GM23338 (cell line): ENCODE results near the gene NFIA. TPM values are rescaled to one million over a fixed set of nuclear protein-coding genes. Genes with fewer than 3 reads are reported as not detected.

Source experiments
- ATAC-seq: fragments of 200-7000 bp; cut with Tn5 transposase; 3 replicates; pipeline ENCODE4 v1.9.1; 2020
- DNase-seq: peaks from one replicate; pipeline ENCODE4 v3.0.0-alpha.2; 2015; ENCODE audit warnings: low spot score
- H2AFZ ChIP-seq: fragments of 200-600 bp; sonication (generic); 2 replicates; pipeline ENCODE4 v1.8.0; 2016; ENCODE audit warnings: antibody characterized with exemption, mild to moderate bottlenecking, moderate library complexity
- H3F3A ChIP-seq: fragments of 200-600 bp; sonication (generic); replicated peaks from 2 replicates; pipeline ENCODE4 v1.8.0; 2017; ENCODE audit warnings: antibody characterized with exemption, mixed run types, low read depth
- H3K27ac ChIP-seq: fragments of 200-600 bp; sonication (generic); 2 replicates; pipeline ENCODE4 v1.6.1; 2016; ENCODE audit warnings: low read depth
- H3K27me3 ChIP-seq: fragments of 200-600 bp; sonication (generic); 2 replicates; pipeline ENCODE4 v1.8.0; 2016; ENCODE audit warnings: mild to moderate bottlenecking, mixed run types, moderate library complexity; ENCODE audit not compliant: insufficient read depth
- H3K36me3 ChIP-seq: fragments of 200-600 bp; sonication (generic); 2 replicates; pipeline ENCODE4 v1.8.0; 2016; ENCODE audit warnings: mild to moderate bottlenecking; ENCODE audit not compliant: insufficient read depth
- H3K4me1 ChIP-seq: fragments of 200-600 bp; sonication (generic); 2 replicates; pipeline ENCODE4 v1.8.0; 2016; ENCODE audit warnings: mild to moderate bottlenecking, moderate library complexity; ENCODE audit not compliant: insufficient read depth
- H3K4me2 ChIP-seq: fragments of 200-600 bp; sonication (generic); 2 replicates; pipeline ENCODE4 v1.7.1; 2017; ENCODE audit warnings: mixed run types
- H3K4me3 ChIP-seq: fragments of 200-600 bp; sonication (generic); 2 replicates; pipeline ENCODE4 v1.6.1; 2016; ENCODE audit warnings: mixed run types
- H3K79me2 ChIP-seq: fragments of 200-600 bp; sonication (generic); replicated peaks from 2 replicates; pipeline ENCODE4 v1.8.0; 2017; ENCODE audit warnings: mild to moderate bottlenecking; ENCODE audit not compliant: insufficient read depth
- H3K9me2 ChIP-seq: fragments of 200-600 bp; sonication (generic); 2 replicates; pipeline ENCODE4 v1.8.0; 2017; ENCODE audit not compliant: insufficient read depth
- H4K20me1 ChIP-seq: fragments of 200-600 bp; sonication (generic); replicated peaks from 2 replicates; pipeline ENCODE4 v1.8.0; 2017; ENCODE audit warnings: mild to moderate bottlenecking; ENCODE audit not compliant: insufficient read depth
- H3K27ac Mint-ChIP-seq: 2 replicates; pipeline ENCODE4 v1.8.0; 2020; ENCODE audit warnings: inconsistent platforms, mild to moderate bottlenecking, moderate library complexity, mixed read lengths
- H3K27me3 Mint-ChIP-seq: 3 replicates; pipeline ENCODE4 v1.8.0; 2022; ENCODE audit warnings: low read depth, mild to moderate bottlenecking, moderate library complexity, mixed read lengths, inconsistent platforms; ENCODE audit not compliant: insufficient read depth, poor library complexity
- H3K36me3 Mint-ChIP-seq: 3 replicates; pipeline ENCODE4 v1.8.0; 2021; ENCODE audit warnings: low read depth, mild to moderate bottlenecking, inconsistent platforms, moderate library complexity, mixed read lengths
- H3K4me1 Mint-ChIP-seq: 3 replicates; pipeline ENCODE4 v1.8.0; 2020; ENCODE audit warnings: mild to moderate bottlenecking, inconsistent platforms, mixed read lengths
- H3K4me3 Mint-ChIP-seq: 3 replicates; pipeline ENCODE4 v1.8.0; 2021; ENCODE audit warnings: moderate library complexity, mild to moderate bottlenecking, inconsistent platforms, mixed read lengths
- H3K9me3 Mint-ChIP-seq: 3 replicates; pipeline ENCODE4 v1.8.0; 2020; ENCODE audit warnings: moderate library complexity, mild to moderate bottlenecking, inconsistent platforms, mixed read lengths
- CTCF ChIP-seq, 2 experiments: fragments of 200-600 bp in 1 of 2; sonication (generic) in 1 of 2; conservative IDR thresholded peaks; 2 replicates each; pipeline versions ENCODE4 v1.5.1 to v1.6.1; 2016 to 2017; ENCODE audit warnings: antibody characterized with exemption in 2 of 2, low read depth in 2 of 2, mild to moderate bottlenecking in 2 of 2, moderate library complexity in 1 of 2
- EZH2phosphoT487 ChIP-seq: fragments of 200-600 bp; sonication (generic); IDR thresholded peaks from one replicate; pipeline ENCODE4 v1.8.1; 2018; ENCODE audit warnings: antibody characterized with exemption; ENCODE audit not compliant: unreplicated experiment
- JUNB ChIP-seq: IDR thresholded peaks from one replicate; pipeline ENCODE4 v1.6.1; 2016; ENCODE audit warnings: antibody characterized with exemption; ENCODE audit not compliant: unreplicated experiment
- POLR2AphosphoS5 ChIP-seq: IDR thresholded peaks from 2 replicates; pipeline ENCODE4 v1.6.1; 2016; ENCODE audit warnings: antibody characterized with exemption, low read depth
- ZNF462 ChIP-seq: fragments of 250-450 bp; sonication (Bioruptor Pico); IDR thresholded peaks from 2 replicates; pipeline ENCODE4 v1.5.0; 2020; ENCODE audit warnings: mild to moderate bottlenecking, moderate library complexity
- polyA plus RNA-seq: library from polyadenylated mRNA; unstranded; fragments of >200 nt; fragmentation: Nextera tagmentation; extraction: Ambion mirVana; gene quantifications from 2 replicates; pipeline ENCODE4 v1.2.1, GENCODE V29; 2016
- total RNA-seq: library from RNA; depleted of rRNA; stranded (reverse); fragments of >200 nt; shearing (Covaris generic); gene quantifications from 2 replicates; pipeline ENCODE4 v1.2.3, GENCODE V29; 2014

NFIA gene
- total and polyA plus RNA-seq, 2 experiments from 2014 or later = 0.97 to 2.3 TPM

DNA sequence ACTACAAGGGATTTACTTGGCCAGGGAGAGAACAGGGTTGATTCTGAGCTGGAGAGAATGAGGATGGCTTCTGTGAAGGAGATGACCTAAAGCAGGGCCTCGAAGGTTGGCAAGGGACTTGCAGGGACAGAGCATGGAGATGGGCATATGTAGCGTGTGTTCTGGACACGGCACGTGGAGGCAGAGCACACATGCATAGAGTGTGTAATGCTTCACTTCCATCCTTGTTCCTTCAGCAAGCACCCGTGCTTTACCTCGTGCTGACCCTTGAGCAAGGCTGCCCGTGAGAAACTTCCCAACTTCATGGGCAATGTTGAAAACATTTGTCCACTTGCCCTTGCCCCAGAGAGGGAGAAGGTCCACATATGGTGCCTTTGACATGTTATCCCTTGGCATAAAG, 33.1 kb downstream of the NFIA start (continued):
- TF ChIP-seq ZNF462 (CRISPR knock-in tag) = no peak
- no peak for TF ChIP-seq POLR2AphosphoS5

GRCh38 chr1:61116421-61116820, 34.1 kb downstream of the NFIA start:
- Mint-ChIP-seq H3K27ac (no peak overlapping the region), H3K27me3 (peaks cover 2% of the 10 kb centered on the region), H3K4me1 (peaks cover 26% of the 10 kb centered on the region), H3K9me3 (no peaks in the 10 kb centered on the region; the same call in 2 of the 3 replicates), H3K4me3 (no peak overlapping the region), H3K36me3 (no peaks in the 10 kb centered on the region)
- H3F3A ChIP-seq = no peaks in the 10 kb centered on the region
- H3K4me2 ChIP-seq = no peak overlapping the region
- ATAC-seq (no peak), DNase-seq (no peak)
- no peaks in the 10 kb centered on the region for H3K36me3 ChIP-seq
- H3K4me1 ChIP-seq = peaks cover 9% of the 10 kb centered on the region; the same call in 1 of the 2 replicates
- no peak overlapping the region for H3K27ac ChIP-seq
- no peak overlapping the region for H3K4me3 ChIP-seq
- H3K27me3 ChIP-seq = no peaks in the 10 kb centered on the region
- H3K79me2 ChIP-seq = no peaks in the 10 kb centered on the region
- no peaks in the 10 kb centered on the region for H3K9me2 ChIP-seq
- TF ChIP-seq JUNB (no peak), EZH2phosphoT487 (no peak), CTCF (conservative IDR thresholded peaks at IDR 0.05; ENCODE audit: low read depth in 2 of 2) (no peak)
- no peaks in the 10 kb centered on the region for H4K20me1 ChIP-seq
- no peak overlapping the region for H2AFZ ChIP-seq
